PC-9 (cell line): ENCODE data around the gene MGAT4A. TPM values are rescaled to one million over a fixed set of nuclear protein-coding genes. Genes with fewer than 3 reads are reported as not detected.

Source experiments
- BruUV-seq: library from RNA; stranded (reverse); fragments of 400-500 nt; replicated peaks from 2 replicates; lab custom pipeline; 2021; lab: Mats Ljungman, UMichigan
- CTCF ChIA-PET: fragments of 300-600 bp; sonication (Branson Sonifier 250); formaldehyde crosslinking; loops from one replicate; lab custom pipeline; 2022; ENCODE audit warnings: antibody characterized with exemption; lab: Charles Lee
- POLR2A ChIA-PET: fragments of 300-600 bp; sonication (Branson Sonifier 250); formaldehyde crosslinking; loops from one replicate; lab custom pipeline; 2022; ENCODE audit warnings: antibody characterized with exemption; ENCODE audit not compliant: unreplicated experiment; lab: Charles Lee
- DNase-seq, 2 experiments: peaks; one replicate each; pipeline versions ENCODE4 v3.0.0 to v3.0.0-alpha.2; 2015 to 2022; ENCODE audit warnings: mixed read lengths in 1 of 2
- H2AFZ ChIP-seq: fragments of 200-600 bp; sonication (generic); 2 replicates; pipeline ENCODE4 v1.8.1; 2017; ENCODE audit warnings: antibody characterized with exemption
- H3F3A ChIP-seq: fragments of 200-600 bp; sonication (generic); 2 replicates; pipeline ENCODE4 v1.8.1; 2017; ENCODE audit warnings: antibody characterized with exemption, mild to moderate bottlenecking, low read depth; ENCODE audit not compliant: insufficient read depth
- H3K27ac ChIP-seq: fragments of 200-600 bp; sonication (generic); 2 replicates; pipeline ENCODE4 v1.6.1; 2016; ENCODE audit warnings: mixed run types
- H3K27me3 ChIP-seq: fragments of 200-600 bp; sonication (generic); 2 replicates; pipeline ENCODE4 v1.6.1; 2016; ENCODE audit warnings: low read depth, mixed run types; ENCODE audit not compliant: insufficient read depth
- H3K36me3 ChIP-seq: fragments of 200-600 bp; sonication (generic); 2 replicates; pipeline ENCODE4 v1.6.1; 2016; ENCODE audit warnings: low read depth, mixed run types
- H3K4me1 ChIP-seq: fragments of 200-600 bp; sonication (generic); replicated peaks from 2 replicates; pipeline ENCODE4 v1.6.1; 2016; ENCODE audit warnings: mixed run types; ENCODE audit not compliant: insufficient read depth
- H3K4me2 ChIP-seq: fragments of 200-600 bp; sonication (generic); 2 replicates; pipeline ENCODE4 v1.6.1; 2017; ENCODE audit warnings: mixed run types
- H3K4me3 ChIP-seq: fragments of 200-600 bp; sonication (generic); 2 replicates; pipeline ENCODE4 v1.6.1; 2016; ENCODE audit warnings: mixed run types
- H3K79me2 ChIP-seq: fragments of 200-600 bp; sonication (generic); 2 replicates; pipeline ENCODE4 v1.6.1; 2017; ENCODE audit warnings: low read depth, mixed run types
- H3K9me2 ChIP-seq: fragments of 200-600 bp; sonication (generic); 2 replicates; pipeline ENCODE4 v1.8.1; 2017; ENCODE audit warnings: mild to moderate bottlenecking; ENCODE audit not compliant: insufficient read depth
- H3K9me3 ChIP-seq: fragments of 200-600 bp; sonication (generic); 2 replicates; pipeline ENCODE4 v1.8.1; 2016; ENCODE audit warnings: low read depth; ENCODE audit not compliant: insufficient read depth
- H4K20me1 ChIP-seq: fragments of 200-600 bp; sonication (generic); 2 replicates; pipeline ENCODE4 v1.8.1; 2017; ENCODE audit not compliant: insufficient read depth
- EZH2 ChIP-seq: fragments of 200-600 bp; sonication (generic); IDR thresholded peaks from 2 replicates; pipeline ENCODE4 v1.8.0; 2017; ENCODE audit warnings: antibody characterized with exemption, low read depth
- intact Hi-C: fragments of 100-400 bp; cut with micrococcal nuclease; formaldehyde crosslinking; loops from one replicate; pipeline ENCODE4 v1.10.0; 2022; ENCODE audit not compliant: unreplicated experiment
- total RNA-seq: library from RNA; stranded (reverse); gene quantifications from 2 replicates; pipeline ENCODE4 v1.2.3, GENCODE V29; 2021
- TF ChIP-seq, protein P1 (sequence below): fragments of 200-600 bp; sonication (generic); conservative IDR thresholded peaks from 2 replicates; pipeline ENCODE4 v1.6.1; 2017; ENCODE audit warnings: mixed run types, antibody characterized with exemption, mild to moderate bottlenecking, moderate library complexity

Gene MGAT4A
- total RNA-seq, 1 experiment from 2014 or later, result 12.9 TPM

DNA sequence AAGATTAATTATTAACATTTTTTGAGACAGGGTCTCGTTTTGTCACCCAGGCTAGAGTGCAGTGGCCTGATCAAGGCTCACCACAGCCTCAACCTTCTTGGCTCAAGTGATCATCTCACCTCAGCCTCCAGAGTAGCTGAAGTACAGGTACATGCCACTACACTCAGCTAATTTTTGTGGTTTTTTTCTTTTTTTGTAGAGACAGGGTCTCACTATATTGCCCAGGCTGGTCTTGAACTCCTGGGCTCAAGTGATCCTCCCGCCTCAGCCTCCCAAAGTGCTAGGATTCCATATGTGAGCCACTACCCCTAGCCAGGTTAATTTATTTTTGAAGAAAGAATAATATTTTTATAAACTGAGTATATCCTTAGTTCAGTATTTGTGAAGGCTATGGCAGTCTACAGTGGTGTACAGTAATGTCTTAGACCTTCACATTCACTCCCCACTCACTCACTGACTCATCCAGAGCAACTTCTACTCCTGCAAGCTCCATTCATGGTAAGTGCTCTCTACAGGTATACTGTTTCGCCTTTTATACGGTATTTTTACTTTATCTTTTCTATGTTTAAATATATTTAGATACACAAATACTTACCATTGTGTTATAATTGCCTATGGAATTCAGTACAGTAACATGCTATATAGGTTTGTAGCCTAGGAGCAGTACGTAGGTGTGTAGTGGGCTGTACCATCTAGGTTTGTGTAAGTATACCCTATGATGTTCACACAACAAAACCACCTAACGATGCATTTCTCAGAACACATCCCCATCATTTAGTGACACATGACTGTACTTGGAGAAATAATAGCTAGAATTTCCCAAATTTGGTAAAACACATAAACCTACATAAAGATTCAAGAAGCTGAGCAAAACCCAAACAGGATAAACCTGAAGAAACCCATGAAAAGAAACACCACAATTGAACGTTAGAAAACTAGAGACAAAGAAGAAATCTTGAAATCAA lies 38.6 kb downstream of the MGAT4A start:
- no peaks in the 10 kb centered on the region for H3K4me1 ChIP-seq
- no peaks in the 10 kb centered on the region for H3K79me2 ChIP-seq
- H3F3A ChIP-seq, result no peaks in the 10 kb centered on the region
- H3K9me2 ChIP-seq, result no peaks in the 10 kb centered on the region
- H2AFZ ChIP-seq, result no peak overlapping the region
- no peaks in the 10 kb centered on the region for H3K9me3 ChIP-seq
- intact Hi-C loops, result no loop called here
- H3K4me2 ChIP-seq, result no peak overlapping the region
- H3K4me3 ChIP-seq, result no peak overlapping the region
- no TSS peak for BruUV-seq
- ChIA-PET CTCF (no interaction called here), POLR2A (interaction anchor here (0.6 kb wide), 1 partner anchor 114 kb away, joined by 4 read pairs; no protein-coding TSS in a partner anchor)
- no peak for DNase-seq
- no peaks in the 10 kb centered on the region for H3K27me3 ChIP-seq
- H3K36me3 ChIP-seq, result no peaks in the 10 kb centered on the region
- no peak for TF ChIP-seq EZH2
- TF ChIP-seq, protein P1, sequence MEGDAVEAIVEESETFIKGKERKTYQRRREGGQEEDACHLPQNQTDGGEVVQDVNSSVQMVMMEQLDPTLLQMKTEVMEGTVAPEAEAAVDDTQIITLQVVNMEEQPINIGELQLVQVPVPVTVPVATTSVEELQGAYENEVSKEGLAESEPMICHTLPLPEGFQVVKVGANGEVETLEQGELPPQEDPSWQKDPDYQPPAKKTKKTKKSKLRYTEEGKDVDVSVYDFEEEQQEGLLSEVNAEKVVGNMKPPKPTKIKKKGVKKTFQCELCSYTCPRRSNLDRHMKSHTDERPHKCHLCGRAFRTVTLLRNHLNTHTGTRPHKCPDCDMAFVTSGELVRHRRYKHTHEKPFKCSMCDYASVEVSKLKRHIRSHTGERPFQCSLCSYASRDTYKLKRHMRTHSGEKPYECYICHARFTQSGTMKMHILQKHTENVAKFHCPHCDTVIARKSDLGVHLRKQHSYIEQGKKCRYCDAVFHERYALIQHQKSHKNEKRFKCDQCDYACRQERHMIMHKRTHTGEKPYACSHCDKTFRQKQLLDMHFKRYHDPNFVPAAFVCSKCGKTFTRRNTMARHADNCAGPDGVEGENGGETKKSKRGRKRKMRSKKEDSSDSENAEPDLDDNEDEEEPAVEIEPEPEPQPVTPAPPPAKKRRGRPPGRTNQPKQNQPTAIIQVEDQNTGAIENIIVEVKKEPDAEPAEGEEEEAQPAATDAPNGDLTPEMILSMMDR, result no peak
- no peaks in the 10 kb centered on the region for H4K20me1 ChIP-seq
- no peak overlapping the region for H3K27ac ChIP-seq

DNA sequence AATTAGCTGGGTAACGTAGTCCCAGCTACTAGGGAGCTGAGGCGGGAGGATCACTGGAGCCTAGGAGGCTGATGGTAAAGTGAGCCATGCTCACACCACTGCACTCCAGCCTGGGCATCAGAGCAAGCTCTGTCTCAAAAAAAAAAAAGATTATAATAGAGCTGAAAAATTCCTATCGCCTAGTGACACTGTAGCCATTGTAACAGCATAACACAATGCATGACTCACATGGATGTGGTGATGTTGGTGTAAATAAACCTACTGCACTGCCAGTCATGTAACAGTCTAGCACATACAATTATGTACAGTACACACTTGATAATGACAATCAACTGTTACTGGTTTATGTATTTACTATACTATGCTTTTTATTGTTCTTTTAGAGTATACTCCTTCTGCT lies 39.6 kb downstream of the MGAT4A start:
- CTCF ChIA-PET, result no interaction called here

More for the DNA sequence above, 39.6 kb downstream of the MGAT4A start:
- TF ChIP-seq, protein P1, result no peak
- no peak for TF ChIP-seq EZH2
- H3K79me2 ChIP-seq, result no peaks in the 10 kb centered on the region
- H3K36me3 ChIP-seq, result no peaks in the 10 kb centered on the region
- H2AFZ ChIP-seq, result no peak overlapping the region
- DNase-seq, result peak in 1 of 2 experiments; percentile 54
- no peak overlapping the region for H3K4me2 ChIP-seq
- no peaks in the 10 kb centered on the region for H3K4me1 ChIP-seq
- no peaks in the 10 kb centered on the region for H3K9me2 ChIP-seq
- H3K27ac ChIP-seq, result no peak overlapping the region
- no peaks in the 10 kb centered on the region for H3F3A ChIP-seq
- no peaks in the 10 kb centered on the region for H3K27me3 ChIP-seq
- BruUV-seq, result no TSS peak
- intact Hi-C loops, result no loop called here
- H3K9me3 ChIP-seq, result no peaks in the 10 kb centered on the region
- POLR2A ChIA-PET, result no interaction called here
- no peak overlapping the region for H3K4me3 ChIP-seq
- no peaks in the 10 kb centered on the region for H4K20me1 ChIP-seq
